DOHH2 (cell line): ENCODE results near the gene PIGQ.

Experiments
- CTCF ChIP-seq: fragments of 200-600 bp; sonication (generic); IDR thresholded peaks from one replicate; pipeline ENCODE4 v1.5.1; 2014; ENCODE audit warnings: antibody characterized with exemption, mild to moderate bottlenecking, low read depth, low read length; ENCODE audit not compliant: poor library complexity, severe bottlenecking
- EZH2phosphoT487 ChIP-seq: fragments of 200-600 bp; sonication (generic); IDR thresholded peaks from 2 replicates; pipeline ENCODE4 v1.6.1; 2017; ENCODE audit warnings: borderline replicate concordance, mild to moderate bottlenecking, antibody characterized with exemption, low read length, moderate library complexity, mixed read lengths

- TF ChIP-seq CTCF (no peak), EZH2phosphoT487 (no peak)
Measured at GRCh38 chr16:531494-532125, 38.2 kb upstream of the PIGQ start.
